Type B pancreatic cell (in vitro differentiated cells): Measurements from ENCODE around the gene ZSWIM4. TPM values are rescaled to one million over a fixed set of nuclear protein-coding genes. Genes with fewer than 3 reads are reported as not detected.

ENCODE experiments used
- DNase-seq: peaks from one replicate; pipeline ENCODE4 v3.0.0; 2021; ENCODE audit warnings: mixed read lengths; ENCODE audit not compliant: unreplicated experiment; ENCODE audit errors: extremely low spot score
- H3K27ac Mint-ChIP-seq: 2 replicates; pipeline ENCODE4 v1.8.0; 2021; ENCODE audit warnings: mild to moderate bottlenecking, mixed read lengths
- H3K27me3 Mint-ChIP-seq: 2 replicates; pipeline ENCODE4 v1.8.0; 2021; ENCODE audit warnings: mixed read lengths
- H3K36me3 Mint-ChIP-seq: 2 replicates; pipeline ENCODE4 v1.8.0; 2021; ENCODE audit warnings: mixed read lengths
- H3K4me1 Mint-ChIP-seq: one replicate; pipeline ENCODE4 v1.8.0; 2021; ENCODE audit warnings: mixed read lengths; ENCODE audit not compliant: unreplicated experiment
- H3K4me3 Mint-ChIP-seq: 2 replicates; pipeline ENCODE4 v1.8.0; 2021; ENCODE audit warnings: mild to moderate bottlenecking, mixed read lengths
- H3K9me3 Mint-ChIP-seq: 2 replicates; pipeline ENCODE4 v1.8.0; 2021; ENCODE audit warnings: mixed read lengths
- CTCF ChIP-seq: fragments of 200-600 bp; sonication (generic); conservative IDR thresholded peaks from 2 replicates; pipeline ENCODE4 v1.5.0; 2021; ENCODE audit warnings: antibody characterized with exemption, mild to moderate bottlenecking
- total RNA-seq: library from RNA; stranded (reverse); gene quantifications from 2 replicates; pipeline ENCODE4 v1.2.1, GENCODE V29; 2021; ENCODE audit warnings: low replicate concordance

ZSWIM4 gene
- total RNA-seq, 1 donor from 2014 or later: 15.0 TPM

- H3K9me3 Mint-ChIP-seq: no peaks in the 10 kb centered on the region
- H3K27me3 Mint-ChIP-seq: no peaks in the 10 kb centered on the region
- H3K36me3 Mint-ChIP-seq: peaks cover 23% of the 10 kb centered on the region
- no peaks in the 10 kb centered on the region for H3K4me1 Mint-ChIP-seq
- DNase-seq: no peak
- no peak overlapping the region for H3K27ac Mint-ChIP-seq
- H3K4me3 Mint-ChIP-seq: no peak overlapping the region
- TF ChIP-seq CTCF: no peak
Observed at GRCh38 chr19:13757805-13758772, 37.2 kb upstream of the ZSWIM4 start.

GRCh38 chr19:13758795-13759194, 36.4 kb upstream of the ZSWIM4 start:
- no peak for TF ChIP-seq CTCF
- Mint-ChIP-seq H3K27ac (no peak overlapping the region), H3K4me3 (no peak overlapping the region), H3K4me1 (no peaks in the 10 kb centered on the region), H3K27me3 (no peaks in the 10 kb centered on the region), H3K9me3 (no peaks in the 10 kb centered on the region), H3K36me3 (peaks cover 23% of the 10 kb centered on the region)
- no peak for DNase-seq

DNA sequence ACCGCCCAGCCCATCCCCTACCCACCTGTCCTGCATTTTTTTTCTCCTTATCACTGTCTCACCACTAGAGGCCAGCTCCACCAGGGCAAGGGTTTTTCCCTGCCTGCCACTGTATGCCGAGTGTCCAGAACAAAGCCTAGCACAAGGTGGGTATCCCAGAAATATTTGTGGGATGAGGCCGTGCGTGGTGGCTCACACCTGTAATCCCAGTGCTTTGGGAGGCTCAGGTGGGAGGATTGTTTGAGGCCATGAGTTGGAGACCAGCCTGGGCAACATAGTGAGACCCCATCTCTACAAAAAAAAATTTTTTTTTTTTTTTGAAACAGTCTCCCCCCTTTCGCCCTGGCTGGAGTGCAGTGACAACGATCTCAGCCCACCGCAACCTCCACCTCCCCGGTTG, 33.8 kb upstream of the ZSWIM4 start:
- H3K4me3 Mint-ChIP-seq: no peak overlapping the region
- no peak overlapping the region for H3K27ac Mint-ChIP-seq
- peaks cover 6% of the 10 kb centered on the region for H3K4me1 Mint-ChIP-seq
- peaks cover 13% of the 10 kb centered on the region for H3K36me3 Mint-ChIP-seq
- no peak for DNase-seq
- no peaks in the 10 kb centered on the region for H3K27me3 Mint-ChIP-seq
- peak; percentile 30 for TF ChIP-seq CTCF
- H3K9me3 Mint-ChIP-seq: no peaks in the 10 kb centered on the region

DNA sequence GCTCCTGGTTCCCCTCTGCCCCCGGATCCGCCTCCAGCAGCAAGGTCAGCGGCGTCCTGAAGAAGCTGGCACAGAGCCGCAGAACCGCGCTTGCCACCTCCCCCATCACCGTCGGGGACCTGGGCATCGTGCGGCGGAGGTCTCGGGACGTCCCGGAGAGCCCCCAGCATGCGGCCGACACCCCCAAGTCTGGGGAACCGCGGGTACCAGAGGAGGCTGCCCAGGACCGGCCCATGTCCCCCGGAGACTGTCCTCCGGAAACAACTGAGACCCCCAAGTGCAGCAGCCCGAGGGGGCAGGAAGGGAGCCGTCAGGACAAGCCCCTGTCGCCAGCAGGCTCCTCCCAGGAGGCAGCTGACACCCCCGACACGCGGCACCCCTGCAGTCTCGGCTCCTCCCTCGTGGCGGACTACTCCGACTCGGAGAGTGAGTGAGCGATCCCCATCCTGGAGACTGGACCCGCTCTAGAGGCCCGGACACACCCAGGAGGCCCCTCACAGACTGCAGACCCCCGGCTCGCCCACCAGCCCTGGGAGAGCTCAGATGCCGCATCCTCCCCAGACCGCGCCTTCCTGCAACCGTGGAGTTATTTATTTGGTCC, 32.5 kb upstream of the ZSWIM4 start:
- peaks cover 10% of the 10 kb centered on the region for H3K36me3 Mint-ChIP-seq
- no peak overlapping the region for H3K27ac Mint-ChIP-seq
- H3K9me3 Mint-ChIP-seq: no peaks in the 10 kb centered on the region
- DNase-seq: no peak
- H3K4me1 Mint-ChIP-seq: peaks cover 6% of the 10 kb centered on the region
- no peak for TF ChIP-seq CTCF
- peak overlapping the region; percentile 82 for H3K4me3 Mint-ChIP-seq
- H3K27me3 Mint-ChIP-seq: no peaks in the 10 kb centered on the region

- TF ChIP-seq CTCF: no peak
- H3K4me1 Mint-ChIP-seq: peaks cover 6% of the 10 kb centered on the region
- H3K36me3 Mint-ChIP-seq: peaks cover 7% of the 10 kb centered on the region
- H3K9me3 Mint-ChIP-seq: no peaks in the 10 kb centered on the region
- no peak for DNase-seq
- H3K4me3 Mint-ChIP-seq: peak overlapping the region; percentile 71
- no peak overlapping the region for H3K27ac Mint-ChIP-seq
- no peaks in the 10 kb centered on the region for H3K27me3 Mint-ChIP-seq
Observed at GRCh38 chr19:13763265-13763664, 32.0 kb upstream of the ZSWIM4 start.
